Measurements from ENCODE around the gene TENT4B.
"Not testable (repeated sequence)": the region's sequence is repeated elsewhere in the genome, so short reads cannot be mapped to it uniquely, and the experiment has no call there.

Gene TENT4B

DNA sequence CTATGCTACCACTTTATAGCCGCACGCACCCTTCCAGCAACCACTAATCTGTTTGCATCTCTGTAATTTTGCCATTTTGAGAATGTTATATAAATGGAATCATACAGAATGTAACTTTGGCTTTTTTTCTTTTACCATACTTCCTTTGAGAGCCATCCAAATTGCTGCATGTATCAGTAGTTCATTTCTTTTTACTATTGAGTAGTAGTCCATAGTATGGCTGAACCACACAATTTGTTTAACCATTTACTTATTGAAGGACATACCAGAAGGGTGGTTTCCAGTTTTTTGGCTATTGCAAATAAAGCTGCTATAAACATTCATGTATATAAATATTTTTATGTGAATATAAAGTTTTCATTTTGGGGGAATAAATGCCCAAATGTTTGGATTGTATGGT is 8.8 kb downstream of the TENT4B start:
- POLR2A ChIA-PET = interaction anchor here (1.0 kb wide), 1 partner anchor 10 kb away, joined by 3 read pairs; no protein-coding TSS in a partner anchor
- CTCF ChIA-PET = no interaction called here
- TF ChIP-seq CTBP1 (IDR thresholded peaks at IDR 0.05; ENCODE audit: borderline replicate concordance) (no peak), ZNF384 (IDR thresholded peaks at IDR 0.05) (no peak), HDGF (IDR thresholded peaks at IDR 0.05; ENCODE audit: borderline replicate concordance) (no peak), TARDBP (IDR thresholded peaks at IDR 0.05) (no peak), FOXM1 (IDR thresholded peaks at IDR 0.05; ENCODE audit: borderline replicate concordance) (no peak), BHLHE40 (IDR thresholded peaks at IDR 0.05; ENCODE audit: borderline replicate concordance) (no peak), NFRKB (IDR thresholded peaks at IDR 0.05) (no peak), FOXK2 (IDR thresholded peaks at IDR 0.05) (no peak), L3MBTL2 (conservative IDR thresholded peaks at IDR 0.05) (no peak), PKNOX1 (IDR thresholded peaks at IDR 0.05) (no peak), FOXA1 (IDR thresholded peaks at IDR 0.05) (no peak), ELF4 (IDR thresholded peaks at IDR 0.05) (no peak), ARNT (IDR thresholded peaks at IDR 0.05) (no peak), SP1 (IDR thresholded peaks at IDR 0.05) (no peak), LEF1 (IDR thresholded peaks at IDR 0.05; ENCODE audit: borderline replicate concordance) (no peak), SUZ12 (IDR thresholded peaks at IDR 0.05) (no peak)
- DNase-seq (ENCODE audit: extremely low spot score) = no peak

DNA sequence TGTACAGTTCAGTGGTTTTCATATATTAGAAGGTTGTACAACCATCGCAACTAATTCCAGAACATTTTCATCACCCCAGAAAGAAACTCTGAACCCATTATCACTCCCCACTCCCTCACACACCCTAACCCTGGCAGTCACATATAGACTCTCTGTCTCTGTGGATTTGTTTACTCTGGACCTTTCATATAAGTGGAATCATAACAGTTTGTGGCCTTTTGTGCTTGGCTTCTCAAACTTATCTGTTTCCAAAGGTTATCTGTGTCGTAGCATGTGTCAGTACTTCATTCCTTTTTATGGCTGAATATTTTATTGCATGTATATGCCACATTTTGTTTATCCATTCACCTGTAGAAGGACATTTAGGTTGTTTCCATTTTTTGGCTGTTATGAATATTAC is 12.4 kb downstream of the TENT4B start:
- ChIA-PET CTCF (no interaction called here), POLR2A (no interaction called here)
- no peak for TF ChIP-seq L3MBTL2 (conservative IDR thresholded peaks at IDR 0.05)
- no peak for TF ChIP-seq FOXK2 (IDR thresholded peaks at IDR 0.05)
- DNase-seq (ENCODE audit: extremely low spot score) = no peak

- ChIA-PET CTCF (interaction anchor here (0.5 to 1.3 kb wide), 3 partner anchors 12 to 140 kb away, joined by 3 to 13 read pairs (median 3); no protein-coding TSS in a partner anchor), POLR2A (no interaction called here)
- DNase-seq (ENCODE audit: extremely low spot score) = no peak
- TF ChIP-seq HDGF (IDR thresholded peaks at IDR 0.05; ENCODE audit: borderline replicate concordance) (no peak), BHLHE40 (IDR thresholded peaks at IDR 0.05; ENCODE audit: borderline replicate concordance) (no peak), CTBP1 (IDR thresholded peaks at IDR 0.05; ENCODE audit: borderline replicate concordance) (no peak), ARNT (IDR thresholded peaks at IDR 0.05) (no peak), FOXK2 (IDR thresholded peaks at IDR 0.05) (no peak)
Observed at GRCh38 chr16:50166511-50167500, 13.7 kb downstream of the TENT4B start.

DNA sequence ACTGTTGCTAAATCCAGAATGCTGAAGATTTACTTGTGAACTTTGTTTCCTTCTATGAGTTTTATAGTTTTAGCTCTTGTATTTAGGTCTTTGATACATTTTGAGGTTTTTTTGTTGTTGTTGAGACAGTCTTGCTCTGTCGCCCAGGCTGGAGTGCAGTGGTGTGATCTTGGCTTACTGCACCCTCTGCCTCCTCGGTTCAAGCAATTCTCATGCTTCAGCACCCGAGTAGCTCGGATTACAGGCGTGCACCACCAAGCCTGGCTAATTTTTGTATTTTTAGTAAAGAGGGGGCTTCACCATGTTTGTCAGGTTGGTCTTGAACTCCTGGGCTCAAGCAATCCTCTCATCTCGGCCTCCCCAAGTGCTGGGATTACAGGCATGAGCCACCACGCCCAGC is 14.4 kb downstream of the TENT4B start:
- no peak for TF ChIP-seq FOXM1 (IDR thresholded peaks at IDR 0.05; ENCODE audit: borderline replicate concordance)
- no peak for TF ChIP-seq LEF1 (IDR thresholded peaks at IDR 0.05; ENCODE audit: borderline replicate concordance)
- no peak for TF ChIP-seq SP1 (IDR thresholded peaks at IDR 0.05)
- no peak for TF ChIP-seq NFRKB (IDR thresholded peaks at IDR 0.05)
- no peak for TF ChIP-seq ZNF384 (IDR thresholded peaks at IDR 0.05)
- TF ChIP-seq HDGF (IDR thresholded peaks at IDR 0.05; ENCODE audit: borderline replicate concordance) = no peak
- no peak for TF ChIP-seq SUZ12 (IDR thresholded peaks at IDR 0.05)
- no peak for TF ChIP-seq ARNT (IDR thresholded peaks at IDR 0.05)
- no peak for TF ChIP-seq PKNOX1 (IDR thresholded peaks at IDR 0.05)
- TF ChIP-seq FOXA1 (IDR thresholded peaks at IDR 0.05) = no peak
- no peak for TF ChIP-seq ELF4 (IDR thresholded peaks at IDR 0.05)
- TF ChIP-seq FOXK2 (IDR thresholded peaks at IDR 0.05) = no peak
- TF ChIP-seq BHLHE40 (IDR thresholded peaks at IDR 0.05; ENCODE audit: borderline replicate concordance) = no peak
- POLR2A ChIA-PET = no interaction called here
- CTCF ChIA-PET = interaction anchor here (0.5 to 1.3 kb wide), 3 partner anchors 12 to 140 kb away, joined by 3 to 13 read pairs (median 3); no protein-coding TSS in a partner anchor
- no peak for DNase-seq (ENCODE audit: extremely low spot score)

GRCh38 chr16:50169555-50170096 is 16.5 kb downstream of the TENT4B start:
- DNase-seq (ENCODE audit: extremely low spot score) = no peak
- CTCF ChIA-PET = interaction anchor here (0.7 to 1.2 kb wide), 3 partner anchors 11 to 212 kb away, joined by 4 to 11 read pairs (median 4); no protein-coding TSS in a partner anchor
- POLR2A ChIA-PET = no interaction called here
- TF ChIP-seq L3MBTL2 (conservative IDR thresholded peaks at IDR 0.05) (no peak), SP1 (IDR thresholded peaks at IDR 0.05) (no peak), CTBP1 (IDR thresholded peaks at IDR 0.05; ENCODE audit: borderline replicate concordance) (no peak), ARNT (IDR thresholded peaks at IDR 0.05) (no peak), FOXA1 (IDR thresholded peaks at IDR 0.05) (no peak), SUZ12 (IDR thresholded peaks at IDR 0.05) (no peak), TARDBP (IDR thresholded peaks at IDR 0.05) (no peak), ZNF384 (IDR thresholded peaks at IDR 0.05) (no peak), FOXK2 (IDR thresholded peaks at IDR 0.05) (no peak), LEF1 (IDR thresholded peaks at IDR 0.05; ENCODE audit: borderline replicate concordance) (no peak), FOXM1 (IDR thresholded peaks at IDR 0.05; ENCODE audit: borderline replicate concordance) (no peak), HDGF (IDR thresholded peaks at IDR 0.05; ENCODE audit: borderline replicate concordance) (no peak), NFRKB (IDR thresholded peaks at IDR 0.05) (no peak), BHLHE40 (IDR thresholded peaks at IDR 0.05; ENCODE audit: borderline replicate concordance) (no peak), ELF4 (IDR thresholded peaks at IDR 0.05) (no peak), PKNOX1 (IDR thresholded peaks at IDR 0.05) (no peak)

- DNase-seq (ENCODE audit: extremely low spot score); CTCF ChIA-PET; POLR2A ChIA-PET: not testable (repeated sequence)
Observed at GRCh38 chr16:50171773-50172172, 18.7 kb downstream of the TENT4B start.
